Measurements from ENCODE around the gene SNX22.

- TF ChIP-seq CTCF (IDR thresholded peaks at IDR 0.05; ENCODE audit: low read depth, low read length, missing input control), result no peak
- TF ChIP-seq GABPA (IDR thresholded peaks at IDR 0.05 in 1 of 2, conservative IDR thresholded peaks at IDR 0.05 in 1 of 2), result no peak
- TF ChIP-seq REST (IDR thresholded peaks at IDR 0.05), result no peak
- no peak for TF ChIP-seq TAF1 (conservative IDR thresholded peaks at IDR 0.05)
- TF ChIP-seq ZBTB33 (IDR thresholded peaks at IDR 0.05), result no peak
- TF ChIP-seq JUND (IDR thresholded peaks at IDR 0.05), result no peak
- TF ChIP-seq NR2F2 (IDR thresholded peaks at IDR 0.05), result no peak
- TF ChIP-seq FOXA1 (IDR thresholded peaks at IDR 0.05), result no peak
- no peak for TF ChIP-seq RAD21 (IDR thresholded peaks at IDR 0.05)
- no peak for TF ChIP-seq ATF3 (IDR thresholded peaks at IDR 0.05)
- no peak for TF ChIP-seq MAX (IDR thresholded peaks at IDR 0.05)
Observed at GRCh38 chr15:64144565-64145281, 6.8 kb upstream of the SNX22 start.

Measured in liver (tissue), 3 donors.